HEK293 (cell line): Measurements from ENCODE around the gene PRKCA.

ENCODE experiments used
- GLI2 ChIP-seq: fragments of 450-650 bp; formaldehyde crosslinking; IDR thresholded peaks from 2 replicates; pipeline ENCODE4; 2017; ENCODE audit warnings: missing biosample characterization, missing genetic modification characterization, low read depth, borderline replicate concordance
- HOXA7 ChIP-seq: sonication (generic); formaldehyde crosslinking; IDR thresholded peaks from 2 replicates; pipeline ENCODE4 v1.8.1; 2022; ENCODE audit warnings: missing genetic modification reagents, borderline replicate concordance
- KLF16 ChIP-seq: fragments of 450-650 bp; formaldehyde crosslinking; IDR thresholded peaks from 2 replicates; pipeline ENCODE4 v1.5.1; 2017; ENCODE audit warnings: missing biosample characterization, missing genetic modification characterization
- SETDB1 ChIP-seq: IDR thresholded peaks from one replicate; pipeline ENCODE4 v1.6.1; 2017; ENCODE audit warnings: mild to moderate bottlenecking, low read length, moderate library complexity, mixed read lengths; ENCODE audit not compliant: insufficient read length
- WT1 ChIP-seq: fragments of 450-650 bp; formaldehyde crosslinking; IDR thresholded peaks from 2 replicates; pipeline ENCODE4 v1.5.1; 2016; ENCODE audit warnings: missing biosample characterization, missing genetic modification characterization
- ZBTB17 ChIP-seq: fragments of 450-650 bp; formaldehyde crosslinking; IDR thresholded peaks from 2 replicates; pipeline ENCODE4 v1.5.1; 2016; ENCODE audit warnings: missing biosample characterization, missing genetic modification characterization
- ZIC2 ChIP-seq: fragments of 450-650 bp; formaldehyde crosslinking; IDR thresholded peaks from 2 replicates; pipeline ENCODE4 v1.5.1; 2016; ENCODE audit warnings: missing biosample characterization, missing genetic modification characterization
- ZNF114 ChIP-seq: fragments of 450-650 bp; formaldehyde crosslinking; IDR thresholded peaks from 2 replicates; pipeline ENCODE4 v1.5.0; 2017; ENCODE audit warnings: missing biosample characterization, missing genetic modification characterization
- ZNF16 ChIP-seq: fragments of 450-650 bp; formaldehyde crosslinking; IDR thresholded peaks from 2 replicates; pipeline ENCODE4 v1.5.1; 2016; ENCODE audit warnings: low read depth, missing biosample characterization, missing genetic modification characterization
- ZNF184 ChIP-seq: fragments of 450-650 bp; IDR thresholded peaks from 2 replicates; pipeline ENCODE4 v1.5.1; 2018; ENCODE audit warnings: missing biosample characterization, mild to moderate bottlenecking, missing genetic modification characterization
- ZNF24 ChIP-seq: fragments of 450-650 bp; formaldehyde crosslinking; IDR thresholded peaks from 2 replicates; pipeline ENCODE4 v1.5.1; 2016; ENCODE audit warnings: missing biosample characterization, missing genetic modification characterization
- ZNF266 ChIP-seq: fragments of 450-650 bp; formaldehyde crosslinking; IDR thresholded peaks from 2 replicates; pipeline ENCODE4 v1.5.1; 2016; ENCODE audit warnings: missing biosample characterization, missing genetic modification characterization, low read depth
- ZNF311 ChIP-seq: fragments of 450-650 bp; formaldehyde crosslinking; IDR thresholded peaks from 2 replicates; pipeline ENCODE4 v1.5.1; 2017; ENCODE audit warnings: missing biosample characterization, missing genetic modification characterization, borderline replicate concordance
- ZNF391 ChIP-seq: fragments of 450-650 bp; formaldehyde crosslinking; IDR thresholded peaks from 2 replicates; pipeline ENCODE4 v1.5.1; 2016; ENCODE audit warnings: low read depth, missing biosample characterization, missing genetic modification characterization, borderline replicate concordance
- ZNF433 ChIP-seq: fragments of 450-650 bp; formaldehyde crosslinking; IDR thresholded peaks from 2 replicates; pipeline ENCODE4 v1.5.1; 2016; ENCODE audit warnings: missing biosample characterization, missing genetic modification characterization, low read depth
- ZNF488 ChIP-seq: fragments of 450-650 bp; formaldehyde crosslinking; IDR thresholded peaks from 2 replicates; pipeline ENCODE4 v1.5.1; 2016; ENCODE audit warnings: missing biosample characterization, missing genetic modification characterization
- ZNF501 ChIP-seq: fragments of 450-650 bp; formaldehyde crosslinking; IDR thresholded peaks from 2 replicates; pipeline ENCODE4 v1.5.1; 2016; ENCODE audit warnings: missing biosample characterization, missing genetic modification characterization
- ZNF658 ChIP-seq: fragments of 450-650 bp; formaldehyde crosslinking; IDR thresholded peaks from 2 replicates; pipeline ENCODE4; 2016; ENCODE audit warnings: missing biosample characterization, missing genetic modification characterization
- ZNF791 ChIP-seq: fragments of 450-650 bp; formaldehyde crosslinking; IDR thresholded peaks from 2 replicates; pipeline ENCODE4 v1.5.1; 2016; ENCODE audit warnings: missing biosample characterization, missing genetic modification characterization
- ZNF837 ChIP-seq: fragments of 450-650 bp; formaldehyde crosslinking; IDR thresholded peaks from 2 replicates; pipeline ENCODE4 v1.5.1; 2016; ENCODE audit warnings: missing biosample characterization, missing genetic modification characterization
- ZNF843 ChIP-seq: fragments of 450-650 bp; formaldehyde crosslinking; IDR thresholded peaks from 2 replicates; pipeline ENCODE4 v1.5.1; 2016; ENCODE audit warnings: missing biosample characterization, missing genetic modification characterization
- TF ChIP-seq, protein P1 (sequence below): fragments of 450-650 bp; formaldehyde crosslinking; IDR thresholded peaks from 2 replicates; pipeline ENCODE4 v1.5.1; 2016; ENCODE audit warnings: missing biosample characterization, missing genetic modification characterization, borderline replicate concordance
- TF ChIP-seq, protein P2 (sequence below): fragments of 450-650 bp; formaldehyde crosslinking; IDR thresholded peaks from 2 replicates; pipeline ENCODE4 v1.5.1; 2016; ENCODE audit warnings: missing biosample characterization, missing genetic modification characterization
- TF ChIP-seq, protein P3 (sequence below): fragments of 450-650 bp; formaldehyde crosslinking; IDR thresholded peaks from 2 replicates; pipeline ENCODE4 v1.5.1; 2016; ENCODE audit warnings: missing biosample characterization, missing genetic modification characterization
- TF ChIP-seq, protein P4 (sequence below): fragments of 450-650 bp; formaldehyde crosslinking; IDR thresholded peaks from 2 replicates; pipeline ENCODE4 v1.5.1; 2017; ENCODE audit warnings: missing biosample characterization, missing genetic modification characterization
- TF ChIP-seq, protein P5 (sequence below): fragments of 450-650 bp; formaldehyde crosslinking; IDR thresholded peaks from 2 replicates; pipeline ENCODE4 v1.5.1; 2016; ENCODE audit warnings: missing biosample characterization, missing genetic modification characterization
- TF ChIP-seq, protein P6 (sequence below): fragments of 450-650 bp; formaldehyde crosslinking; IDR thresholded peaks from 2 replicates; pipeline ENCODE4 v1.5.1; 2016; ENCODE audit warnings: missing biosample characterization, missing genetic modification characterization, borderline replicate concordance

PRKCA gene

GRCh38 chr17:66373944-66374817 lies 71.8 kb downstream of the PRKCA start (continued):
- TF ChIP-seq ZNF16 (no peak), ZNF266 (no peak), ZNF114 (tag by site-specific recombination) (no peak), ZNF433 (tag by site-specific recombination) (no peak), ZNF184 (tag by site-specific recombination) (no peak), ZNF843 (tag by site-specific recombination) (peak; percentile 77), ZIC2 (tag by site-specific recombination) (peak; percentile 93), WT1 (tag by site-specific recombination) (peak; percentile 93), SETDB1 (no peak), ZNF311 (tag by site-specific recombination) (no peak), KLF16 (tag by site-specific recombination) (no peak), GLI2 (tag by site-specific recombination) (0 out of 2 replicates have a peak, but pooled peaks have one; percentile 9), ZNF837 (tag by site-specific recombination) (no peak), ZBTB17 (peak; percentile 93), ZNF391 (tag by site-specific recombination) (peak; percentile 10; the same call in 1 of the 2 replicates), ZNF24 (tag by site-specific recombination) (peak; percentile 69), HOXA7 (CRISPR knock-in tag) (no peak), ZNF488 (tag by site-specific recombination) (peak; percentile 48; the same call in 1 of the 2 replicates), ZNF658 (tag by site-specific recombination) (no peak), ZNF501 (tag by site-specific recombination) (no peak), ZNF791 (tag by site-specific recombination) (no peak)
- TF ChIP-seq, protein P1, sequence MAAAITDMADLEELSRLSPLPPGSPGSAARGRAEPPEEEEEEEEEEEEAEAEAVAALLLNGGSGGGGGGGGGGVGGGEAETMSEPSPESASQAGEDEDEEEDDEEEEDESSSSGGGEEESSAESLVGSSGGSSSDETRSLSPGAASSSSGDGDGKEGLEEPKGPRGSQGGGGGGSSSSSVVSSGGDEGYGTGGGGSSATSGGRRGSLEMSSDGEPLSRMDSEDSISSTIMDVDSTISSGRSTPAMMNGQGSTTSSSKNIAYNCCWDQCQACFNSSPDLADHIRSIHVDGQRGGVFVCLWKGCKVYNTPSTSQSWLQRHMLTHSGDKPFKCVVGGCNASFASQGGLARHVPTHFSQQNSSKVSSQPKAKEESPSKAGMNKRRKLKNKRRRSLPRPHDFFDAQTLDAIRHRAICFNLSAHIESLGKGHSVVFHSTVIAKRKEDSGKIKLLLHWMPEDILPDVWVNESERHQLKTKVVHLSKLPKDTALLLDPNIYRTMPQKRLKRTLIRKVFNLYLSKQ (tag by site-specific recombination) = no peak
- TF ChIP-seq, protein P2, sequence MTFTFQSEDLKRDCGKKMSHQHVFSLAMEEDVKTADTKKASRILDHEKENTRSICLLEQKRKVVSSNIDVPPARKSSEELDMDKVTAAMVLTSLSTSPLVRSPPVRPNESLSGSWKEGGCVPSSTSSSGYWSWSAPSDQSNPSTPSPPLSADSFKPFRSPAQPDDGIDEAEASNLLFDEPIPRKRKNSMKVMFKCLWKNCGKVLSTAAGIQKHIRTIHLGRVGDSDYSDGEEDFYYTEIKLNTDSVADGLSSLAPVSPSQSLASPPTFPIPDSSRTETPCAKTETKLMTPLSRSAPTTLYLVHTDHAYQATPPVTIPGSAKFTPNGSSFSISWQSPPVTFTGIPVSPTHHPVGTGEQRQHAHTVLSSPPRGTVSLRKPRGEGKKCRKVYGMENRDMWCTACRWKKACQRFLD (tag by site-specific recombination) = no peak
- TF ChIP-seq, protein P3, sequence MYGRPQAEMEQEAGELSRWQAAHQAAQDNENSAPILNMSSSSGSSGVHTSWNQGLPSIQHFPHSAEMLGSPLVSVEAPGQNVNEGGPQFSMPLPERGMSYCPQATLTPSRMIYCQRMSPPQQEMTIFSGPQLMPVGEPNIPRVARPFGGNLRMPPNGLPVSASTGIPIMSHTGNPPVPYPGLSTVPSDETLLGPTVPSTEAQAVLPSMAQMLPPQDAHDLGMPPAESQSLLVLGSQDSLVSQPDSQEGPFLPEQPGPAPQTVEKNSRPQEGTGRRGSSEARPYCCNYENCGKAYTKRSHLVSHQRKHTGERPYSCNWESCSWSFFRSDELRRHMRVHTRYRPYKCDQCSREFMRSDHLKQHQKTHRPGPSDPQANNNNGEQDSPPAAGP (tag by site-specific recombination) = peak; percentile 47; the same call in 1 of the 2 replicates
- TF ChIP-seq, protein P4, sequence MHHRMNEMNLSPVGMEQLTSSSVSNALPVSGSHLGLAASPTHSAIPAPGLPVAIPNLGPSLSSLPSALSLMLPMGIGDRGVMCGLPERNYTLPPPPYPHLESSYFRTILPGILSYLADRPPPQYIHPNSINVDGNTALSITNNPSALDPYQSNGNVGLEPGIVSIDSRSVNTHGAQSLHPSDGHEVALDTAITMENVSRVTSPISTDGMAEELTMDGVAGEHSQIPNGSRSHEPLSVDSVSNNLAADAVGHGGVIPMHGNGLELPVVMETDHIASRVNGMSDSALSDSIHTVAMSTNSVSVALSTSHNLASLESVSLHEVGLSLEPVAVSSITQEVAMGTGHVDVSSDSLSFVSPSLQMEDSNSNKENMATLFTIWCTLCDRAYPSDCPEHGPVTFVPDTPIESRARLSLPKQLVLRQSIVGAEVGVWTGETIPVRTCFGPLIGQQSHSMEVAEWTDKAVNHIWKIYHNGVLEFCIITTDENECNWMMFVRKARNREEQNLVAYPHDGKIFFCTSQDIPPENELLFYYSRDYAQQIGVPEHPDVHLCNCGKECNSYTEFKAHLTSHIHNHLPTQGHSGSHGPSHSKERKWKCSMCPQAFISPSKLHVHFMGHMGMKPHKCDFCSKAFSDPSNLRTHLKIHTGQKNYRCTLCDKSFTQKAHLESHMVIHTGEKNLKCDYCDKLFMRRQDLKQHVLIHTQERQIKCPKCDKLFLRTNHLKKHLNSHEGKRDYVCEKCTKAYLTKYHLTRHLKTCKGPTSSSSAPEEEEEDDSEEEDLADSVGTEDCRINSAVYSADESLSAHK (tag by site-specific recombination) = peak; percentile 48; the same call in 1 of the 2 replicates
- TF ChIP-seq, protein P5, sequence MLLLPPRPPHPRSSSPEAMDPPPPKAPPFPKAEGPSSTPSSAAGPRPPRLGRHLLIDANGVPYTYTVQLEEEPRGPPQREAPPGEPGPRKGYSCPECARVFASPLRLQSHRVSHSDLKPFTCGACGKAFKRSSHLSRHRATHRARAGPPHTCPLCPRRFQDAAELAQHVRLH (tag by site-specific recombination) = no peak
- TF ChIP-seq, protein P6, sequence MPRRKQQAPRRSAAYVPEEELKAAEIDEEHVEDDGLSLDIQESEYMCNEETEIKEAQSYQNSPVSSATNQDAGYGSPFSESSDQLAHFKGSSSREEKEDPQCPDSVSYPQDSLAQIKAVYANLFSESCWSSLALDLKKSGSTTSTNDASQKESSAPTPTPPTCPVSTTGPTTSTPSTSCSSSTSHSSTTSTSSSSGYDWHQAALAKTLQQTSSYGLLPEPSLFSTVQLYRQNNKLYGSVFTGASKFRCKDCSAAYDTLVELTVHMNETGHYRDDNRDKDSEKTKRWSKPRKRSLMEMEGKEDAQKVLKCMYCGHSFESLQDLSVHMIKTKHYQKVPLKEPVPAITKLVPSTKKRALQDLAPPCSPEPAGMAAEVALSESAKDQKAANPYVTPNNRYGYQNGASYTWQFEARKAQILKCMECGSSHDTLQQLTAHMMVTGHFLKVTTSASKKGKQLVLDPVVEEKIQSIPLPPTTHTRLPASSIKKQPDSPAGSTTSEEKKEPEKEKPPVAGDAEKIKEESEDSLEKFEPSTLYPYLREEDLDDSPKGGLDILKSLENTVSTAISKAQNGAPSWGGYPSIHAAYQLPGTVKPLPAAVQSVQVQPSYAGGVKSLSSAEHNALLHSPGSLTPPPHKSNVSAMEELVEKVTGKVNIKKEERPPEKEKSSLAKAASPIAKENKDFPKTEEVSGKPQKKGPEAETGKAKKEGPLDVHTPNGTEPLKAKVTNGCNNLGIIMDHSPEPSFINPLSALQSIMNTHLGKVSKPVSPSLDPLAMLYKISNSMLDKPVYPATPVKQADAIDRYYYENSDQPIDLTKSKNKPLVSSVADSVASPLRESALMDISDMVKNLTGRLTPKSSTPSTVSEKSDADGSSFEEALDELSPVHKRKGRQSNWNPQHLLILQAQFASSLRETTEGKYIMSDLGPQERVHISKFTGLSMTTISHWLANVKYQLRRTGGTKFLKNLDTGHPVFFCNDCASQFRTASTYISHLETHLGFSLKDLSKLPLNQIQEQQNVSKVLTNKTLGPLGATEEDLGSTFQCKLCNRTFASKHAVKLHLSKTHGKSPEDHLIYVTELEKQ (tag by site-specific recombination) = 0 out of 2 replicates have a peak, but pooled peaks have one; percentile 41
